ENCODE results near the gene MORF4L2. TPM values are rescaled to one million over a fixed set of nuclear protein-coding genes. Genes with fewer than 3 reads are reported as not detected.
A peak's percentile ranks its signal among the peaks of the same experiment; 100 is the strongest.
"Not testable (repeated sequence)": the region's sequence is repeated elsewhere in the genome, so short reads cannot be mapped to it uniquely, and the experiment has no call there.

Gene MORF4L2
- polyA plus RNA-seq, 12 donors = 199 to 377 (median 286) TPM; not detected in 1

DNA sequence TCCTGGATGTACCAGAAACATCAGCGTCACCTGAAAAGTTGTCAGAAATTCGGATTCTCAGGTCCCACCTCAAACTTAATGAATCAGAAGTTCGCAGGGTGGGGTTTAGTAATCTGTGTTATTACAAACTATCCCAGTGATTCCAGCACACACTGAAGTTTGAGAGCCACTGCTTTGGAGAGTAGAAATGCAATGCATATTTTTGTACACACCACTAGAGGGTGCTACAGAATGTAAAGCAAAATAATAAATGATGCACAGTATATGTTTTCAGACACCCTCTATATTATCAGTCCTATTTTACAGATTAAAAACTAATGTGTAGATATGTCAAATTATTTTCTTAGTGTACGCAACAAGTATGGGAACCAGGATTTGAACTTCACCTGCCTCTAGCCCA, 2.4 kb upstream of the MORF4L2 start:
- peak; percentile 27 for DNase-seq

DNA sequence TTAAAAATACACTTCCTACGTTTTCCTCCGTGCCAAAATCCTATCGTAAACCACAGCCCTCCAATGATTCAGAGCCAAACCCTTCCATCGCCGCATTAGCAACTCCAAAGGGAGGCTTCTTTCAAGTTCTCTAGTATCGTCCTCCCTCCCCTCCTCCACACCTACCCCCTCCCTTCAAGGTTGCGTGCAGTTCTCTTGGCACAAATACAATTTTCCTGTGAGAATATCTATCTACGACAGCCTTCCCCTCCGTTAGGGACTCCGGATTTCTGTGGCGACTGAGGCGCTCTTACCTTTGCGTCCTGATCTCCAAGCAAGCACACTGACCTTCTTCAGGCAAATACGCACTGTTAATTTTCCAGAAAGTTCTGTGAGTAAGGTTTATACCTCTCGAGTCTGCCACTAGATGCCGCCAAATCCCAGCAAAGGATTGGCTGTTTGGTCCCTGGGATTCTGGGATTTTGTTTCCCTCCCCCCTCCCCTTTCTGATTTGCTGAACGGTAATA, 1.2 kb upstream of the MORF4L2 start:
- DNase-seq = peak; percentile 86

DNA sequence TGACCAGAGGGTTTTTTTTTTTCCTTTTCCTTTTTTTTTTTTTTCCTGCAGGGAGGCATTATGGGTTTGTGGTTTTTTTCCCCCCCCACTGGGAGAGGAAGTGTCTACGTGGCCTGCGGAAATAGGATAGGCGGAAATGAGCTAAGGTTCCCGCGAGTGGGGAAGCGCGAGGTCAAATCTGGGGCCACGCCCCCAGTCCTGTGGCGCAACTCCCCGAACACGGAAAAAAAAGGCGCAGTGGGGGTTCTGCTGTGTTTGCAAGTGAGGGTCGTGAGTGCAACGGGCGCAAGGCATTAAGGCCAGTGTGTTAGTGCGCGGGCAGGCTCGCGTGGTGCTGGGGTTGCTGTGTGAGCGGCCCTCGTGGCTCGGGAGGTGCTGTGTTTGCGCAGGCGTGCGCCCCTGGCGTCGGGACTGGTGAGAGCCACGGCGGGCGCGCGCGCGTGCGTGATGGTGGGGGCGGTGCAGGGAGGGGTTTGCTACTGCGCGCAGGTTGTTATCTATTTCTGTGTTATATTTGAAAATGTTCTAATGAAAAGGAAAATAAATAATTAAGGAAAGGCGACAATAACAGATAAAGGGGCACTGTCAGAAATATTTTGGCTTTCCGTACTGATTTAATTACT, 685 bp upstream of the MORF4L2 start:
- DNase-seq = peak; percentile 92

DNA sequence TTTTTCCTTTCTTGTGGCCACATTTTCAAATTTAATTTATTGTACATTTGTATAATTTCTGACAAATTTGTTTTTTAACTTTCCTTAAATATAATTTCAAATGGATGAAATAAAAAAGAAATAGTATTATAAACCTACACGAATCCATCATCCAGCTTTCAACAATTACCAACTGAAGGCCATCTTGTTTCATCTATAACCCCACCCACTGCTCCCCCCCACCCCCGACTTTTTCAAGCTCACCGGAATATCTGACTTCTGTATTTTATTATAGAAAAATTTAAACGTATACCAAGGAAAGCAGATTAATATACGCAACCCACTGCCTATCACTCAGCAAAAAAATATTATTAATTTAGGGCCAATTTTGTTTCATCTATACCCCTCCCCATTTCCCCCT, 1.1 kb downstream of the MORF4L2 start:
- DNase-seq = peak; percentile 7

DNA sequence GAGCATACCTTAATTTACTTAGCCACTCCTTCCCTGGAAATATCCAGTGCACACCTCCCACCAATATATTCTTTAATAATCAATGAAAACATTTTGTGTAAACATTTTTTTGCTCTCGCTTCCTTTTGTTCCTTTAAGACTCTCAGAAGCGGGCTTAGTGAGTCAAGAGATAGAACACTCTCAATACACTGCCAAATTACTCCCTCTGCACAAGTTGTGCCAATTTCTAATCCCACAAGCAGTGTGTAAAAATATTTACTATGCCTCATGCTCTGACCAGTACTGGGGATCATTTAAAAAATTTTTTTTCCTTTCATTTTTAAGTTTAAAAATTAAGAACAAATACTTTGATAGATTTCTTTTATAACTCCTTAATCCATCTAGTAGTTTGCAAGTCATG, 5.1 kb downstream of the MORF4L2 start:
- no peak for DNase-seq

DNA sequence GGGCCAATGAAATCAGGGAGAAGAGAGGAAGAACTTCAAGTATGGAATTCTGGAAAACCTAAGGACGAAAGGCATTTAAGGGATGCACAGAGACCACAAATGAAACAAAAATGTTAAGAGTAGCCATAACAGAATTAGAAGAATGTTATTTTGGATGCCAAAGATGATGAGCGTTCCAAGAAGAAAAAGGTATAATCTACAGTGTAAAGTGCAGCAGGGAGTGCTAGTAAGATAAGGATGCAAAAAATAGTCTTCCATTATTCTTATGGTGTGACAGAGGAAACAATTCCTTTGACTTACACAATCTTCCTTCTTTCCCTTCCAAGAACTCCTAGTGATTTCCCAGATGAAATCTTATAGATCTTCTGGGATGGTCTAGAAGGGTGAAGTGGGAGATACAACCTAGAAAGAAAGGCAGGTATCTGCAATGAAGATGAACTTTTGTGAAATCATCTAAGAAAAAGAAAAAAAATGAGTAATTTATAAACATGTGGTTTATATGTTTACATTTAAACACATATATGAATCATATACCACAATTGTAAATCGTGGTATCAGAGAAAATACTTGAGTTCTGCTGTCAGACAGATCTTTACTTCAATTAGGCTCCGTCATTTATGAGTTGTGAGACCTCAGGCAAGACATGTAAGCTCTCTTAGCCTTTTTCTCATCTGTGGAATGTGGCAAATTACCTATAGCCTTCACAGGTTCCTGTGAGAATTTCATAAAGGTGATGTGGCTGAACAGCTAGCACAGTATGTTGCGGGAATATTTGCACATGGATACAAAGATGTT, 8.1 kb downstream of the MORF4L2 start:
- DNase-seq = no peak

DNA sequence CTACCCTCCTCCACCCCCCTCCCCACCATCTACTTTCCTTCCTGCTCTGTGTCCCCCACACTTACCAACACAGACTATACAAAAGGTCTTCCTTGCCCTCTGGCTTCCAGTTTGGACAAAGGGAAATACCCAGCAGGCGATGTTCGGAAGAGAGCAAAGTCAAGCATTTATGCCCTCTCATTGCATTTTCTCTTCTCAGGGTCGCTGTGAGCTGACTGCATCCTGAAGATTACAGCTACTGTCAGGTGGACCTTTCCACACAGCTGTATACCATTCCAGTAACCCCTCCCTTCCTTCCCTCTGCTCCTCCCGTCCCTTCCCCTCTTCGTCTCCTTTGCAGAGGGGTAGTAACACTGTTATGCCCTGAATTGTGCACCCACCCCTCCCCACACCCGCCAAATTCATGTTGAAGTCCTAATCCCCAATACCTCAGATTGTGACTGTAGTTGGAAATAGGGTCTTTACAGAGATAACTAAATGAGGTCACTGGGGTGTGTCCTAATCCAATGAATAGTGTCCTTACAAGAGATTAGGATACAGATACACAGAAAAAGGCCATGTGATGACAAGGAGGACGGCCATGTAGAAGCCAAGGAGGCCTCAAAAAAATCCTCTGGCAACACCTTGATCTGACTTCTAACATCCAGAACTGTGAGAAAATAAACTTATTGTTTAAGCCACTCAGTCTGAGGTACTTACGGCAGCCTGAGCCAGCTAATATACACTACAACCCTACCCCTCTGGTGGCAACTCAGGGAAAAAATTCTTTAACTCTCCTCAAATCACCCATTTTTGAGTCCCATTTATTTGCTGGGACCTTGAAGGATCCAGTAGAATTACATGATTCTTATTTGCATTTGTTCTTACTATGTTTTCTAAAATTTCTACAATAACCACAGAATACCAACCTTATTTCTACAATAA, 11.7 kb downstream of the MORF4L2 start:
- no peak for DNase-seq

DNA sequence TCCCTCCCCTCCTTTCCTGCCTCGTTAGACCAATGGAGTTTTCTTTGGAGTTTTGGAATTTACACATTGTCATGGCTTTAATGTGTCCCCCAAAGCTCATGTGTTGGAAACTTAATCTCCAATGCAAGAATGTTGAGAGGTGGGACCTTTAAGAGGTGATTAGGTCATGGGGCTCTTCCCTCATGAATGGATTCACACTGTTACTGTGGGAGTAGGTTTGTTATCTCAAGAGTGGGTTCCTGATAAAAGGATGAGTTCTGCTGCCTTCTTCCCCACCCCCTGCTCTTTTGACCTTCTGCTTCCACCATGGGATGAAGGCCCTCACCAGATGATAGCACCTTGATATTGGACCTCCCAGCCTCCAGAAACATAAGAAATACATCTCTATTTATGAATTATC, 16.8 kb downstream of the MORF4L2 start:
- no peak for DNase-seq

DNA sequence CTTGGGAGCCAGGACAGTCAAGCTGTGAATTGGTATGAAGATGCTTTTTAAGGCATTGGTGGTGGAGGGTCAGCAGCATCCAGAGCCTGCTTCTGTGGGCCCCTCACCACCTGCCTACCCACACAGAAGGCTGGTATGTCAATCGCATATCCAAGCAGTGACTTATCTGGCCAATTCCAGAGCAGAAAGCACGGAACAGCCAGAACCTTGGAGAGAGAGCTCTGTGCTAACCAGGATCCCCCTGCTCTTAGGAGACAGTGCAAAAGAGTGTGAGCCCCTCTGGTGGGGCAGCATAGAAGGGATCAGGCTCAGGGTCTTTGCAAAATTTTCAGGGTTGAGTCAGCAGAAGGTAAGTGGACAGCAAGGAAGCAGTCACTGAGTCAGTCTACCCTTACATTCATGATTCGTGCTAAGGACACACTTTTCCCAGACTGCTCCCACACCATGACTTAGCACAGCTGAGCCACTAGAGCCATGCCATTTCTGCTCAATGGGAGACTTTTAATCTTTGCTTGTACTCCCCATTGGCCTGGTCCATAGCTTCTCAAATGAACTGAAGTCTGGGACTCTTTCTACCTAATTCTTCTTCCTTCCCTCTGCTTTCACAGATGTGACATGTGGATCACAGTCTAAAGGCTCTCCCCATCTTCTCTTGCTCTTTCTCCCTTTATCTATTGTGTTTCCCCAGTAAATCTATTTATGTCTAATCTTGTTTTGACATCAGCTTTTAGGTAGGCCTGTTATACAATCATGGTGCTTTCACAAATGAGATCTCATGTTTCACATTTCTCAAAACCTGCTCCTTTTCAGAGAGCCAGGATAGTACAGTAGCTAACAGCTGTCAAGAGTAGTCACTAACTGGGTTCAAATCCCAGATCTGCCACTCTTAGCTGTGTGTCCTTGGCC, 20.0 kb downstream of the MORF4L2 start:
- no peak for DNase-seq

DNA sequence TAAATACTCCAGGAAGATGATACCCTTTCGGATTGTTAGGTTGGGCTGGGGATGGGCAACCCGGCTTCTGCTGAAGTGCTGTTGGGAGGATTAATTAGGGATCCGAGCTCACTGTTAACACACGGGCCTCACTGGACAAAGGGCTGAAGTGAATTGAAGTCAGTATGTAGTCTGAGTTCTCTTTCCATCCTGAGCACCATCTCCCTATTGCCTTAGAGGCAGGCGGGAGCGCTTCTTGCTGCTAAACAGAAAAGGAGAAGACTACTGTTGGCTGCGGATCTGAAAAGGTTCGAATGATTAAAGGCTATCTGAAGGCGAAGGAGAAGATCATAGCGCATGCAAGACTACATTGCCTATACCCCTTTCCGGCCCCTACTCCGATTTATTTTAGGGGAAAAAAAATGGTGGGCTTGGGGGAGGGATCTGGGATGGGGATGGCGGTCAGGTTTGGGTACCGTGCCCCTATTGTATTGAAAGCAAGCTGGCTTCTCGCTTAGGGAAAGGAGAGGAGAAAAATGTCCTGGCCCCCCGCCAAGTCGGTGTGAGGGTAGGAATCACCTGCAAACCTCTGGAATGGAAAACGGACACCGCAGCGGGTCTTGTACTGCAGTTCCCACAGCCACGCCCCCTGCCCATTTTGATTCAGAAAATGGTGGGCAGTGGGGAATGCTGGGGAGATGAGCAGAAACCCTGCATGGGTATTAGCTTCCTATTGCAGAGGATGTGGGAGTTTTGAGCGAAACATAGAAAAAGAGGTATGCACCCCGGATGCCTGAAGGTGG, 22.3 kb downstream of the MORF4L2 start:
- no peak for DNase-seq

DNA sequence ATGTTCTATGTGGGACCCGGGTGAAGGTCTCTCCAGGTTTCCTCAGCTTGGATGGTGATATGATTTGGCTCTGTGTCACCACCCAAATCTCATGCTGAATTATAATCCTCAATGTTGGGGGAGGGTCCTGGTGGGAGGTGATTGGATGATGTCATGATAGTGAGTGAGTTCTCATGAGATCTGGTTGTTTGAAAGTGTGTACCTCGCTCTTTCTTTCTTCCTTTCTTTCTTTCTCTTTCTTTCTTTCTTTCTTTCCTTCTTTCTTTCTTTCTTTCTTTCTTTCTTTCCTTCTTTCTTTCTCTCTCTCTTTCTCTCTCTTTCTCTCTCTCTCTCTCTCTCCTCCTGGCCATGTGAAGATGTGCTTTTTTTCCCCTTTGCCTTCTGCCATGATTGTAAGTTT, 27.0 kb downstream of the MORF4L2 start:
- DNase-seq = not testable (repeated sequence)

DNA sequence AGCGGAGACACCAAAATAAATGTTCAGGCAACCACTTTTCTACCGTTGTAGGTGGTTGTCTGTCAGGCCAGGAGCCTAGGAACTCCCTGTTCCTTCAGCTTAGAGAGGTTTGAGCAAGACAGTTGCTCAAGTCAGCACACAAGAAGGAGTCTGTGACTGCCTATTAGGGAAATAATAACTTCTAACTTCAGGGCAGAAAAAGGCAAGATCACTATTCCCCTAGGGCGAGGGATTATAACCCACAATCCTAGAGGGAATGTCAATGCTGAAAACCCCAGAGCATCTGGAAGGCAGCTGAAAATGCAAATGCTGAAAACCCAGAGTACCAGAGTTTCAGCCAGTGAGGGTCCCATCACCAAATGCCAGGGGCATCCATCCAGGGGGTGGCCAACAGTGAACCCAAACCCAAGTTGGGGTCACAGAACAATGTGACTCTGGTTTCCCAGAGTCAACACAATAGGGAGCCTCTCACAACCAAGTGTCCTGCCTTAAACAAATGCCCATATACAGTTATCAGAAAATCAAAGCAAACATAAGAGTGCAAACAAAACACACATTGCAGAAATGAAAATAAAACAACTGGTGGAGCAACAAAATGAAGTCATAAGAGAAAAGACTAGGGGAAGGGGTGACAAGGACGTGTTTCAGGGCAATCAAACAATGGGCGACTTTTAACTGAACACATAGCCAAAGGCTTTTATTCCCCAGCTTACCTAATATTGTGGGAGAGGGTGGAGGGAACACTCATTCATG, 27.6 kb downstream of the MORF4L2 start:
- DNase-seq = no peak

DNA sequence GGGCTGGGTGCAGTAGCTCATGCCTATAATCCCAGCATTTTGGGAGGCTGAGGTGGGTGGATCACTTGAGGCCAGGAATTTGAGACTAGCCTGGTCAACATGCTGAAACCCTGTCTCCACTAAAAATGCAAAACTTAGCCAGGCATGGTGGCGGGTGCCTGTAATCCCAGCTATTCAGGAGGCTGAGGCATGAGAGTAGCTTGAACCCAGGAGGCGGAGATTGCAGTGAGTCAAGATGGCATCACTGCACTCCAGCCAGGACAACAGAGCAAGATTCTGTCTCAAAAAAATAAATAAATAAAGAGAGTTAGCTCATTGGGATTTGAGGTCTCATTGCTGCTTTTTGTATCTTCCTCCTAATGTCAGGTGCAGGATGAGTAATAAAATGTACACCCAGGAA, 29.4 kb downstream of the MORF4L2 start:
- DNase-seq = not testable (repeated sequence)

DNA sequence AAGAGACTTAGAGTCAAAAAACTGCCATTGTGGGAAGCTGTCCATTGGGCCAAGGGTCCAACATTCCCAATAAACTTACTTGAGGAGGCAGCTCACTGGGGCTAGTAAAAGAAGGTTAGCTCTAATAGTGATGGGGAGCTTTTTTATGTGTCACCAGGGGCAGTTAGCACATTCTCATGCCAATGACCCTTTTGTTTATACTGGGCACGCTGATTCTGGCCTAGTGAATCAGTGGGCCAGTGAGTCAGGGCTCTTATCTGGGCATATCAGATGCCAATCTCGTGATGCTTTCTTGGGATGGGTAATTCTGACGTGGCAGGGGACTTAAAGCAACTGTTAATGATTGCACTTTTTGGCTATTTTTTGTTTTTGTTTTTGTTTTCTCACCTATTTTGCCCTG, 29.9 kb downstream of the MORF4L2 start:
- DNase-seq = no peak

DNA sequence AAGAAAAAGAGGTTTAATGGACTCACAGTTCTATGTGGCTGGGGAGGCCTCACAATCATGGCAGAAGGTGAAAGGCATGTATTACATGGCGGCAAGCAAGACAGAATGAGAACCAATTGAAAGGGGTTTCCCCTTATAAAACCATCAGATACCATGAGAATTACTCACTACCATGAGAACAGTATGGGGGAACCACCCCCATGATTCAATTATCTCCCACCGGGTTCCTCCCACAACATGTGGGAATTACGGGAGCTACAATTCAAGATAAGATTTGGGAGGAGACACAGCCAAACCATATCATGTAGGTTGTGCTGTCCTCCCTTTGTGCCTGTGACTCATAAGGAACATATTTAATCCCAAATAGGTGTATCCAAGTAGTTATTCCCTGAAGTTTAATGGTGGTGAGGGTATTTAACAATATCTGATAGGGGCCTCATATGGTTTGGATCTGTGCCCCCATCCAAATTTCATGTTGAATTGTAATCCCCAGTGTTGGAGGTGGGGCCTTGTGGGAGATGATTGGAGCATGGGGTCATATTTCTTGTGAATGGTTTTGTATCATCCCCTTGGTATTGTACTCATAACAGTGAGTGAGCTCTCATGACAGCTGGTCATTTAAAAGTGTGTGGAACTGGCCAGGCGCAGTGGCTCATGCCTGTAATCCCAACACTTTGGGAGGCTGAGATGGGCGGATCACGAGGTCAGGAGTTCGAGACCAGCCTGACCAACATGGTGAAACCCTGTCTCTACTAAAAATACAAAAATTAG, 31.1 kb downstream of the MORF4L2 start:
- not testable (repeated sequence) for DNase-seq

DNA sequence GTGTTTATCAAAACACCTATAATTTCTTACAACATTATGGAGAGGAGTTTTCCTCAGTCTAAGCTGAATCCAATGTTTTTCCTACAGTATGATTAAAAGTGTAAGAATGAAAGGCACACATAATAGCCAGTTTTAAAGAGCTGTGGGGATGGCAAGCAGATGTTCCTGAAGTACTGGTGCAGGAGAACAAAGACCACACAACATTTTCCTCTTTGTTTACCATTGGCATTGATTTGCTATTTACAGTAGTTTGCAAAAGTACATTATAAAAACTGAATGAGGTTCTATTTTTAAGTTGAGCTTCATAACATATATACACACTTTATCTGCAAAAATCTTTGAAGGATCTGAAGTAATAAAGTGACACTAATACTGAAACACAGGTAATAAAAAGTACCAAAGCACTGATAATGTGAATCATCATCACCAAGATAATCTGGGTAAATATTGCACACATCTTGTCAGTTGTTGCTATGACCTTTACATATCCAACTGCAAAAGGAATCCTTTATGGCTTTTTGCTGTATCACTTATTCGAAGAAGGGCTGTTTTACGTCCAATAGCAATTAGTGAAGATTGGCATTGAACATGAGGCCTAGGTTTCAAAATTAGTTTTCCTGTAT, 35.2 kb downstream of the MORF4L2 start:
- no peak for DNase-seq

DNA sequence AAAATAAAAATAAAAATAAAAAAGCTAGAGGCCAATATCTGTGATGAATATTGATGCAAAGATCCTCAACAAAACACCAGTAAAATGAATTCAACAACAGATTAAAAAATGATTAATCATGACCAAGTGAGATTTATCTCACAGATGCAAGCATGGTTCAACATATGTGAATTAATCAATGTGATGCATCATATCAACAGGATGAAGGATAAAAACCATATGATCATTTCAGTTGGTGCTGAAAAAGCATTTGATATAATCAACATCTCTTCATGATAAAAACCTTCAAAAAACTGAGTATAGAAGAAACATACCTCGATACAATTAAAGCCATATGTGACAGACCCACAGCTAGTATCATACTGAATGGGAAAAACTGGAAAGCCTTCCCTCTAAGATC, 38.9 kb downstream of the MORF4L2 start:
- DNase-seq = no peak

DNA sequence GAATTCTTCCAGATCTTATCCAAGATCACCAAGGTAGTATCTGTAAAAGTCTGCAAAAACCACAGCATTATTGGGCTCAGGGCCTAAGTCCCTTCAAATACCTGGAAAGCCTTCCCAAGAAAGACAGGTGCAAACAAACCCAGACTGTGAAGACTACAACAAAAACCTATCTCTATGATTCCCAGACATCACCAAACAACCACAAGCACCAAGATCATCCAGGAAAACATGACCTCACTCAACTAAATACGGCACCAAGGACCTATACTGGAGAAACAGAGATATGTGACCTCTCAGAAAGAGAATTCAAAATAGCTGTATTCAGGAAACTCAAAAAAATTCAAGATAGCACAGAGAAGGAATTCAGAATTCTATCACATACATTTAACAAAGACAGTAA, 42.4 kb downstream of the MORF4L2 start:
- DNase-seq = no peak

All from muscle of arm (tissue), 12 donors.